Neural crest cell (in vitro differentiated cells): ENCODE data around the gene SRC. TPM values are rescaled to one million over a fixed set of nuclear protein-coding genes. Genes with fewer than 3 reads are reported as not detected.
A peak's percentile ranks its signal among the peaks of the same experiment; 100 is the strongest.

Experiments
- DNase-seq: peaks from one replicate; pipeline ENCODE4 v3.0.0; 2021; ENCODE audit warnings: low read depth, mixed read lengths, low spot score
- H3K27ac Mint-ChIP-seq: one replicate; pipeline ENCODE4 v1.8.0; 2021; ENCODE audit warnings: mild to moderate bottlenecking, mixed read lengths; ENCODE audit not compliant: unreplicated experiment
- H3K27me3 Mint-ChIP-seq: 2 replicates; pipeline ENCODE4 v1.8.0; 2021; ENCODE audit warnings: low read depth, mild to moderate bottlenecking, mixed read lengths
- H3K36me3 Mint-ChIP-seq: 2 replicates; pipeline ENCODE4 v1.8.0; 2021; ENCODE audit warnings: low read depth, mild to moderate bottlenecking, mixed read lengths
- H3K4me1 Mint-ChIP-seq: 2 replicates; pipeline ENCODE4 v1.8.0; 2021; ENCODE audit warnings: mixed read lengths
- H3K4me3 Mint-ChIP-seq: one replicate; pipeline ENCODE4 v1.8.0; 2021; ENCODE audit warnings: mild to moderate bottlenecking, mixed read lengths
- H3K9me3 Mint-ChIP-seq: 2 replicates; pipeline ENCODE4 v1.8.0; 2021; ENCODE audit warnings: mixed read lengths
- CTCF ChIP-seq: fragments of 200-600 bp; sonication (generic); conservative IDR thresholded peaks from 2 replicates; pipeline ENCODE4 v1.5.0; 2021; ENCODE audit warnings: antibody characterized with exemption, mild to moderate bottlenecking
- total RNA-seq: library from RNA; stranded (reverse); gene quantifications from 2 replicates; pipeline ENCODE4 v1.2.1, GENCODE V29; 2021

The SRC gene
- total RNA-seq, 1 donor from 2014 or later, result 58.6 TPM

GRCh38 chr20:37350649-37351574 lies 5.0 kb downstream of the SRC start:
- H3K27ac Mint-ChIP-seq, result peak overlapping the region; percentile 67
- no peaks in the 10 kb centered on the region for H3K9me3 Mint-ChIP-seq
- peaks cover 52% of the 10 kb centered on the region for H3K4me1 Mint-ChIP-seq
- DNase-seq, result no peak
- peak overlapping the region; percentile 82 for H3K4me3 Mint-ChIP-seq
- H3K27me3 Mint-ChIP-seq, result no peaks in the 10 kb centered on the region
- H3K36me3 Mint-ChIP-seq, result no peaks in the 10 kb centered on the region
- no peak for TF ChIP-seq CTCF

GRCh38 chr20:37351689-37352607 lies 6.0 kb downstream of the SRC start:
- no peaks in the 10 kb centered on the region for H3K27me3 Mint-ChIP-seq
- peaks cover 63% of the 10 kb centered on the region for H3K4me1 Mint-ChIP-seq
- no peaks in the 10 kb centered on the region for H3K36me3 Mint-ChIP-seq
- DNase-seq, result no peak
- H3K9me3 Mint-ChIP-seq, result no peaks in the 10 kb centered on the region
- H3K27ac Mint-ChIP-seq, result no peak overlapping the region
- H3K4me3 Mint-ChIP-seq, result peak overlapping the region; percentile 82
- no peak for TF ChIP-seq CTCF

DNA sequence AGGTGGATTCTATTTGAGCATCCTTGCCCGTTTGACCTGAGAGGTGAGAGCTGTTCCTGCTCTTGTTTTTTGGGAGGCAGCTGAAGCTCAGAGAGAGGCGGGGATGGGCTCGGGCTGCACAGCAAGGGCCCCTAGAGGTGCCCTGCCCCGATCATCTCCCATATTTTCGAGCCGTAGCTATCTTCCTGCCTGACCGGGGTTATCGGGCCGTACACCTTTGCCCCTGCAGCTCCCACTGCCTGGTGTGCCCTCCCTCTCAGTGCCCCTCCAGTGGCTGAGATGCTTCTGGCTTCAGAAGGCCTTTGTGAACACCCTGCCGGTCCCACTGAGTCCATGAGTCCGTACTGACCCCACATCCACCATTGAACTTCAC lies 6.7 kb downstream of the SRC start:
- no peak for DNase-seq
- H3K4me1 Mint-ChIP-seq, result peaks cover 63% of the 10 kb centered on the region
- TF ChIP-seq CTCF, result no peak

GRCh38 chr20:37353285-37353849 lies 7.4 kb downstream of the SRC start:
- Mint-ChIP-seq H3K27me3 (no peaks in the 10 kb centered on the region), H3K27ac (peak overlapping the region; percentile 13), H3K36me3 (no peaks in the 10 kb centered on the region), H3K4me1 (peaks cover 63% of the 10 kb centered on the region), H3K9me3 (no peaks in the 10 kb centered on the region), H3K4me3 (peak overlapping the region; percentile 5)
- no peak for DNase-seq
- TF ChIP-seq CTCF, result no peak

More for the DNA sequence above, 6.7 kb downstream of the SRC start:
- no peaks in the 10 kb centered on the region for H3K27me3 Mint-ChIP-seq
- H3K4me3 Mint-ChIP-seq, result peak overlapping the region; percentile 5
- no peaks in the 10 kb centered on the region for H3K9me3 Mint-ChIP-seq
- no peaks in the 10 kb centered on the region for H3K36me3 Mint-ChIP-seq
- peak overlapping the region; percentile 13 for H3K27ac Mint-ChIP-seq
